ENCODE data around the gene C13orf42.
A peak's percentile ranks its signal among the peaks of the same experiment; 100 is the strongest.
"Not testable (repeated sequence)": the region's sequence is repeated elsewhere in the genome, so short reads cannot be mapped to it uniquely, and the experiment has no call there.

Gene C13orf42

DNA sequence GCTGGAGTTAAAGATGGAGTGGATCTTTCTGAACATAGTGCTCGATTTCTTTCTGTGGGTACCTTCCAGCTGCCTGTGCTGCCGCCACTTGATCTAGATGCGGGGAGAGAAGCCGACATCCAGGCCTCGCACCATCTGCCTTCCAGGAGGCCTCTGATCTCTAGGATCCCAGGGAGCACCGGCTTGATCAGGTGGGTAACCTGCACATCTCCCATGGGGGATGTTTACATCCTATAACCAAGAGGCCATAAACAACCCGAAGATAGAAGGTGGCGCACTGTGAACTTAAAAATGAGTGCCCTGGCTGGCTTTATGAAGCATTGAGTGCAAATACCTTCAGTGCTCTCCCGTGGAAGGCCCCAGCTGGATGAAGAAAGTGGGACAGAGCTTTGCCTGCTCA lies at the start of gene C13orf42:
Gene C13orf42, minus strand, starts transcription at position 101 of the 400 bp plus-strand sequence. Its CDS starts 65 bp downstream, at position 36.
- no peak for DNase-seq

DNA sequence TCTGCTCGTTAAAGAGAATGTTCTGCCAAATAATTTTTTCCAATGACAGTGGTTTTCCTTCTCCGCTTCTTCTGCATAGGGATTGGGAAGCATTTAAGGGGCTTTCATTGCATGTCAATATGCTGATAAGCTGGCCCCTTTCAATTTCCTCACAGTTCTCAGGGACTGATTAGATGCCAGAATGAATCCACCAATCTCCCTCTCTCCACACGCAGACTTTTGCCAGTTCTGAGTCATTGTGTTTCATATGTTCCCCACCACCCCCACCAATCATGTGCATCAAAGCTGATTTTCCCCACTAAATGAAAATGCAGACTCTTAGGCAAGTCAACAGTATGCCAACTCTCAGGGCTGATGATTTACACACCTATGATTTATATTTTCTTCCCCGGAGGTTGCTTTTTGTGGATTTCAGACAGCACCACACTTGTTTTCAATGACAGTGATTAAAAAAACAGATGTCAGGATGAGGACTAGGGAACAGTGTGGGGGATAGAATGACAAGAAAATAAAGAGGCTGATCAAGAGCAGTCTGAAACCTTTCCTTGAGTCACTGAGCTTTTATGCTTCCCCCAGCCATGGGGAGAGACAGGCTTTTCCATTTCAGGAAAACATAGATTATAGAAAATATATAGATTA lies 47.9 kb upstream of the C13orf42 start:
- DNase-seq, result no peak

DNA sequence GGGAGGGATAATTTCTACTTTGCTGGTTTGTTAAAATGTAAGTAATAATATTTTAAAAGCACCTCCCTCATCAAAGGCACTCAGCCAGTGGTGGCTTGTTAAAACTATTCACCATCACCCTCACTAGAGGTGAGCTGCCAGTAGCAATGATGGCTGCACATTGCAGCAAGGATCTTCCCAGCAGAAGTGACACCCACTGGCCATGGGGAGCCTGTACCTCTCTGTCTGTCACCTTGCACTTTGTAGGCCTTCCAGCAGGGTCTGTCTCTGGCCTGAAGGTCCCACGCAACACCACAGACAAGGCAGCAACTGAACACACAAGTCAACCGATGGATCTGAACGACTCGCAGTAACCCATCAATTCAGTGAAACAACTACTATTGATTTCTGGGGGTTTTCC lies 47.3 kb upstream of the C13orf42 start:
- DNase-seq, result no peak

DNA sequence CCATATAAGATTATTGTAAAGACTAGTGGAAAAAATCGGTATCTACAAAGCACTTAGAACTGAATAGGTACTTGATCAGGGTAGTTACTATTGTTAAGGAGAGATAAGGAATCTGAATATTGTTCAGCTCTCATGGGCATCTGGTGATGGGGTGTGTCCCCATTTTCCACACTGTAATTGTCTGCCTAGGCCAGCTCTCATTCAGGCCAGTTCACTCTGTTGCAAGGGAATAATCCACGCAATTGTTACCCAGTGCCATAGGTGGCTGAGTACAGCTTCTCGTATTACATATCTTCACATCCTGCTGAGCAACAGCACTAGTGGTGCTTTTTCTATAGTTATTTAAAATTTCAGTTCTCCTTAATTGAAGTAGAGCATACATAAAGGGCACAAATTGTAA lies 45.6 kb upstream of the C13orf42 start:
- no peak for DNase-seq

DNA sequence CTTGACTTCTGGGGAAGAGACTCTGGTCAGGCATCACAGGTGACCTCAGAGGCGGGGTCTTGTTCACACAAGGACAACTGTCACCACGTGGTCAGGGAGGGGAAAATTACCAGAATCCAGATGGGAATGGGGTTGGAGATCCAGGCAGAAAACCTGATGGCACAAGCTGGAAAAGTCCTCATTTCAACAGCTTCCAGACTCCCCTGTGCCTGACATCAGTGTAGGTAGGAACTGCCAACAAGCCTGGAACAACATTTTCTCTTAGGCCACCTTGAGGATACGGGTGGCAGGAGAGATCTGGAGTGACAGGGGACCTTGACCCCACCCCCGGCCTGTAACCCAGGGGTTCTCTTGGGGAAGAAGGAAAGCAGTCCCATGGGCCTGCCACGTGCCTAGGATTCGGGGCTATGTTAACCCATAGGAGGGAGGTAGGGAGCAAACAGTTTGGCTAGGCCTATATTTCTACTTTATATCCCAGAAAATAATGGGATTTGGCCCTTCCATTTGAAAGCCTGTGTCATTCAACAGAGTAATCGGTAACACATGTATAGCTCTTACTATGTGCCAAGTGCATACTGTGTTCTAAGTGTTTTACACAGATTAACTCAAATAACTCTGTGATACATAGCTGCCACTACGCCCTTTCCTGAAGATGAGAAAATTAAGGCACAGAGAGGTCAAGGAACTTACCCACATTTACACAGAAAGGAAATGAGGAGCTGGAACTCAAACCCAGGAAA lies 44.9 kb upstream of the C13orf42 start:
- DNase-seq, result no peak

DNA sequence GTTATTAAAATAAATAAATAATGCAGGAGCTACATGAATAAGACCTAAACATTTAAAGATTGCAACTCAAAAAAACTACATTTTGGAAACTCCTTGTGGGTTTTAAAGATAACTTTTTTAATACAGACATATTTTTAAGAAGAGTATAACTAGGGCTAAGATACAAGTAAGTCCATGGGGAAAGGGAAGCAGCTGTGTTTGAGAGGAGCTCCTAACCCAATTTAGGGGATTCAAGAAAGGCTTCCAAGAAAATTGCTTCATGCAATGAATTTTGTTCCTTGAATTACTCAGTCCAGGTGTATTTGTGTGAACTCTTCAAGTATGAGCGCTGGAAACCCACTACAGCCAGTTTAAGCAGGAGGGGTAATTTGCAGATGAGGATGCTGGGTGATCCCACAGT lies 44.1 kb upstream of the C13orf42 start:
- no peak for DNase-seq

DNA sequence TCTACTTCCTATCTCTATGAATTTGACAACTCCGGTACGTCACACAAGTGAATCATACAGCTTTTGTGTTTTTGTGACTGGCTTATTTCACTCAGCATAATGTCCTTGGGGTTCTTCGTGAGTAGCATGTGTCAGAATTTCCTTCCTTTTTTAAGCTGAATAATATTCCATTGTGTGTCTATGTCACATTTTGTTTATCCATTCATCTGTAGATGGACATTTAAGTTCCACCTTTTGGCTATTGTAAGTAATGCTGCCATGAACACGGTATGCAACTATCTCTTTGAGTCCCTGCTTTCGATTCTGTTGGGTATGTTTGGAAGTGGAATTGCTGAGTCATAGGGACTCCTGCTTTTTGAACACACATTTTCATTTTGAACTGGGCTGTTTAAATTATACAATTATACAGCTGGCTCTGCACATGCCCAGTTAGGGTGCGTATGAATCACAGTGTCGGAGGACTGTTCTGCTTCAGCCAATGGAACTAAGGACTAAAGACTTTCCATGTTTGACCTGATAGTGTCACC lies 43.0 kb upstream of the C13orf42 start:
- DNase-seq, result no peak

DNA sequence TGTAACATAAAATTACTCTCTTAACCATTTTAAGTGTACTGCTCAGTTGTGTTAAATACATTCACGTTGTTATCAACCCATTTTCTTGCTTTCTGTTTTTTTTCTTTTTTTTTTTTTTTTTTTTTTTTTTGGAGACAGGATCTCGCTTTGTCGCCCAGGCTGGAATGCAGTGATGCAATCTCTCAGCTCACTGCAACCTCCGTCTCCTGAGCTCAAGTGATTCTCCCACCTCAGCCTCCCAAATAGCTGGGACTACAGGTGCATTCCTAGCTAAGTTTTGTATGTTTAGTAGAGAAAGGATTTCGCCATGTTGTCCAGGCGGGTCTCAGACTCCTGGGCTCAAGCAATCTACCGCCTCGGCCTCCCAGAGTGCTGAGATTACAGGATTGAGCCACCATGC lies 42.5 kb upstream of the C13orf42 start:
- DNase-seq, result no peak

DNA sequence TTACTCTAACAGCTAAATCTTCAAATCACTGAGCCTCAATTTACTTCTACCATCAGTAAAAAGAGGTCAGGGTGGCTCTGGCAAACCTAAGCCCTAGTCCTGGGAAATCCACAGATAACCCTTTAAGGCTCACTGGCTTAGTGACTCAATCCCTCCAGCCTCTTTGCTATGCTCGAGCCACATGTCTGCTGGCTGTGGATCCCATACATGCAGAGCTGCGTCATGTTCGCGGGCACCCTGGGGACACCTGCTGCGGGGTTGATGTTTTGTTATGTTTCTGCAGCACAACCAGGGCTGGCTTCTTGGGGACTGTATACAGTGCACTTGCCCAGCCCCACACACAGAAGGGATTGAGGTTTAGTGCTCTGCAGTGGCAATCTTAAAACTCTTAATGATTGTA lies 41.6 kb upstream of the C13orf42 start:
- DNase-seq, result no peak

DNA sequence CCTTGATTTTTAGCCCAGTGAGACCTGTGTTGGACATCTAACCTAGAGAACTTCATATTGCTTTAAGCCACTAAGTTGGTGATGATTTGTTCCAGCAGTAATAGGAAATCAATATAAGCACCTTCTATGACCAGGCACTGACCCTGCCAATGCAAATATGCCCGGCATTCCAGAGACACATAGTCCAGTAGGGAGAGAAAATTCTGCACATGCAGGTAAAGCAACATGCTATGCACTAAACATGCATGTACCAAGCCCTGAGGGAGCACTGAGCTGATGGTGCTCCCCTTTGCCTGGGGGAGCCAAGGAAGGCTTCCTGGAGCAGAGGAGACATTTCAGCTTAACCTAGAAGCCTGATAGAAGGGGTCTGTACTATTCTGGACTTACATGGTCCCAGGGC lies 40.4 kb upstream of the C13orf42 start:
- no peak for DNase-seq

DNA sequence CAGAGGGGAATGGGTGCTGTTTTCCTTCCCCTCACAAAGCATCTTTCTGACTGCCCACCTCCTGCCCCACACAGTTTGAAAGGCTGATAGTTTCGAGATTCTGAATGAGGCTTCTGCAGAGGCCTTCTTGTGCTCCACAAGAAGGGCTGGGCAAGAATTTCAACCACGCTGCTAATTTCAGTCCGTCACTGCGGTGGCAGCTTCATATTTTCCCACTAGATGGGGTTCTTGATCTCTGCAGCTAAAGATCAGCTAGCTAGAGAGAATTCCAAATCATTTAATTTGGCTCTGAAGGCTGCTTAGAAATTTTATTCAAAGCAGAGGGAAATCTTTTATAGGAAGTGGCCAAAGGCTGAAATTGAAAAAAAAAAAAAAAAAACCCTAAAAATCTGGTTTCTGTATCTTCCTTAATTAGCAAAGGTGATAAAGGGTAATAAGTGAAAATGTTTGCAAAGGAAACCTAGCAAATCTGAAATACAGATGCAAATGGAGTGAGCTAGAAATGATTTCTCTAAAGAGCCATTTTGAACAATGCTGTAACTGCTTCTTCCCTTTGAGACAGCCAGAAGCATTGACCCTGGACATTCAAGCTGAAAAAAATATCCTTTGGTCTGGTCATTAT lies 38.0 kb upstream of the C13orf42 start:
- DNase-seq, result peak; percentile 42

DNA sequence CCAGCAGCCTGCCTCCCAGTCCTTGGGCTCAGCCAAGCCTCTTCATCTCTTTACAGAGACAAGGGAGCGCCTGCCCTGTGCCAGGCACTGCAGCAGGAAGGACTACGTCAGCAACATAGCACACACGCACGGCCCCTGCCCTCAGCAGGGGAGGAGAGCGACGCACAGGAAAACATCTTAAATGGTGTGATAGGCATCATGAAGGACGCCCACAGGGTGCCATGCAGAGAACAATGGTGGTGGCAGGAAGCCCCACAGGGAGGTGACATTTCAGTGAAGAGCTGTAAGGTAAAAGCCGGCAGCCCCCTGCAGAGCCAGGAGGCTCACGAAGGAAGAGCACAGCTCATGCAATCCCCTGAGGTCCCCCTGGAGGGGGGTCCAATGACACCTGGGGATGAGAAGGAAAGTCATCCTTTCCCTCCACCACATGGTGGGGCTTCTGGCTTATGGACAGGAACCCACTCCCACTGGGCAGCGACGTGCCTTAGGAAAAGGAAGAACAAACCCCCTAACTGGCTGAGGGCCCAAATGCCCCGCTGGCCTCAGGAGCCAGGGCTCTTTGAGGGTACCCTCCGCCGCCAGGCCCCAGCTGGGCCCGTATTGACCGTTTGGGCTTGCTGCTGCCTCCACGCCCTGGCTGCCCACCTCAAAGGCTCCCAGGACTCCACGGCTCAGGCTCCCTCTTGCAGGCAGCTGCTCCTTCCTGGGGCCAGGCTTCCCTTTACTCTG lies 37.3 kb upstream of the C13orf42 start:
- DNase-seq, result no peak

DNA sequence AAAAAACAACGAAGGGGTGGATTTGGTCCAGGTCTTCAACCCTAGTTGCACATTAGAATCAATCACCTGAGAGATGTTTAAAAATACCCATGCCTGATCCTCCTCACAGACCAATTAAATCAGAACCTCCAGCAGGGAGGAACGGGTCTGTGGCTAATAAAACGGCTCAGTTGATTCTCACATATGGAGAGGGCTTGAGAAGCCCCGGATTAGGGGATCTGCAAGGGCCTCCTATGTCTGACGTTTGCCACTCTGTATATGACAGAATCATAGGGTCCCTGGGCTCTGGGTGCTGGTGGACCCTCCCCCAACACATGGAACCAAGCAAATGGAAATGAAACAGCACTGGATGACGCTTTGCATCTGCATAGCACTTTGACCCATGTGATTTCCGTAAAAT lies 36.7 kb upstream of the C13orf42 start:
- DNase-seq, result no peak

DNA sequence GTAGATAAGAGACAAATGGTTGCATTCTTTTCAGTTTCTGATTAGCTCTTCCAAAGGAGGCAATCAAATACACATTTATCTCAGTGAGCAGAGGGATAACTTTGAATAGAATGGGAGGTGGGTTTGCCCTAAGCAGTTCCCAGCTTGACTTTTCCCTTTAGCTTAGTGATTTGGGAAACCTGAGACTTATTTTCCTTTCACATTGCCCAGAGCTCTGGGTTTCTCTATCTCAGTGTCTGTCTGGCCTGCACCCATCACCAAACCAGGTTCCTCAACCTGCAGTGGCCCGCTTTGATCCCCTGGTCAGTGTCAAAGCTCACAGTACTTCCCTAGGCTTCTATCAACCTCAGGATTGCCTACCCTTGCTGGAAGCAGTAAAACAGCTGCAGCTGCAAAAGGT lies 35.6 kb upstream of the C13orf42 start:
- DNase-seq, result no peak

DNA sequence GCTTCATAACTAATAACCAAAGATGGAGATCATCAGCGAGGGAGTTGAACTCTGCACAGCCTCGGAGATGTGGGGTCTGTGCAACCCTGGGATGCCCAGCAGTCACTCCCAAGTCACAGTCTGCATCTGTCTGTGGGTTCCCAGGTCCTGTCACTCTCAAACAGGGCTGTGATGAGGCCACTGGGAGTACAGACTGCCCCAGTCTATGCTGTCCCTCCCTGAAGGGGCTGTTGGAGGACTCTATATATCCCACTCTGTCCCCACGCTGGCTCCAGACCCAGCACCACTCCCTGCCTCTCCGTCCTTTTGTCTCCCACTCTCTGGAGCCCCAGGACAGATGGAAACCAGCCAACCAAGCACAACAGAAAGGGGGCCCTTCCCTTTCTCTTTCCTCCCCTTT lies 26.2 kb upstream of the C13orf42 start:
- DNase-seq, result no peak

DNA sequence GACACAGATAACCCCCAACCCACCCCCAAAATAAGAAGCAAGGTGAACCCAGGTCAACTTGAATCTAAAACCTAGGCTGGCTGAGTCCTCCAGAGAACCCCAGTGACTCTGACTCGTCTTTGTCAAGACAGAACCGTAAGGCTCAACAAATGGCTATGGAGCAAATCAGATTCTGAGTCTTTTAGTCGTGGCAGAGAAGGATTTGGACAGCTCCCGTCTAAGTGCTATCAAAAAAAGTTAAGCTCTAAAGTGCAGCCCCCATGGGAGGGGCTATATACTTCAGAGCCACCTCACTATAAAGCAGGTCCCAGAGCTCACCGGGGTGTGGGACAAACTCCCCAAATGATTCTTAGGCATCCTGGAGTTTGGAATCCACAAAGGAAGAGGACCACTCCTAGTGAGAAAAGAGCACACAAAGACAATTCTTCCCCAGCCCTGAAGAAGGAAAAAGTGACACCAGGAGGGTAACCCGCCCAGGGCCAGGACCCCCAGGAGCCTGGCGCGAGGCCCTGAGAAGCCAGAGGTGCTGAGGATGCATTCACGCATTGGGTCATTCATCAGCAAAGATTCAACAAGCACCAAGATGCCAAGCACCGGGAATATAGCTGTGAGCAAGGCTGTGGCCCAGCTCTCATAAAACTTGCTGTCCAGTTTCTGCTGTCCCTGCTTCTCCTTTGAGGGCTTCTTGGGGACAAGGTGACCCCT lies 25.4 kb upstream of the C13orf42 start:
- no peak for DNase-seq

DNA sequence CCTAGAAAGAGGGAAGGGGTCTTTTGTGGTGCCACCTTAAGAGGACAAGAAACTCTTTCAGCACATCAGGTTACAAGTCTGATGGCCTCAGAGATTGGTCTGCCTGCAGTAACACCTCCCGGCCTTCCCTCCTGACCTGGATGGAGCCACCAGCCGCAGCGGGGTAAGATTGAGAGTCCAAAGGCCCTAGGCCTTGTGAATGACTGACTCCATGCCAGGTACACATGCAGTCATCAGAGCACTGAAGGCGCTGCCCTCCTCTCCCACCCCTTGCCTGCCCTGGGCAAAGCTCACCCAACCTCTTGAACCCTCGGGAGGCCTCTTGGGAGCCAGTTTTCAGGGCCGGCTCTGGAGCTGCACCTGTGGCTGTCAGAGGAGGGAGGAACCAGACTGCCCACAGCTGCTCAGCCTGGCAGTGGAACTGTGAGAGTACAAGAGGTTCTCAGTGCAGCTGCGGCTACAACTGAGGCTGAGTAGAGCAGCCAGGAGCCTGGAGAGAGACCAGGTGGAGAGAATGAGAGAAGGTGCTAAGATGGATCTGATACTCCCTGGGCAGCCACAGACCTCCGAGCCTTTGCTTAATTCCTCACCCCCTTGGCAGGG lies 23.8 kb upstream of the C13orf42 start:
- no peak for DNase-seq

DNA sequence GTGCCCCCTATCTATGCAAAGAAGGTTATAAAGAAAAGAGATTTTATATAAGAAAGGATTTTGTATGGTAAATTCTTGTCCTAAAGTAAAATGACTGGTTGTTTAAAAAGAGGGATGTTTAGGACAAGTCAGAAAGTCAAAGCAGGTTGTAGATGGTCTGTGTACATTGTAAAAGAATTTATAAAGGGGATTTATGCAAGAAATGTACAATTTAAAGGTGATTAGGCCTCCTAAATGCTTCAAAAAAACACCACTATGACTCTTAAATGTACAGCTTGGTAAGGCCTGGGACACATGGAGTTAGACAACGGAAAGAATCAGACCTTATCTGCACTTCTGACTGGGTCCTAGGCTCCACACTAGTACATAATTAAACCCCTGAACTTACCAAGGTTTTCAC lies 19.3 kb upstream of the C13orf42 start:
- DNase-seq, result no peak

DNA sequence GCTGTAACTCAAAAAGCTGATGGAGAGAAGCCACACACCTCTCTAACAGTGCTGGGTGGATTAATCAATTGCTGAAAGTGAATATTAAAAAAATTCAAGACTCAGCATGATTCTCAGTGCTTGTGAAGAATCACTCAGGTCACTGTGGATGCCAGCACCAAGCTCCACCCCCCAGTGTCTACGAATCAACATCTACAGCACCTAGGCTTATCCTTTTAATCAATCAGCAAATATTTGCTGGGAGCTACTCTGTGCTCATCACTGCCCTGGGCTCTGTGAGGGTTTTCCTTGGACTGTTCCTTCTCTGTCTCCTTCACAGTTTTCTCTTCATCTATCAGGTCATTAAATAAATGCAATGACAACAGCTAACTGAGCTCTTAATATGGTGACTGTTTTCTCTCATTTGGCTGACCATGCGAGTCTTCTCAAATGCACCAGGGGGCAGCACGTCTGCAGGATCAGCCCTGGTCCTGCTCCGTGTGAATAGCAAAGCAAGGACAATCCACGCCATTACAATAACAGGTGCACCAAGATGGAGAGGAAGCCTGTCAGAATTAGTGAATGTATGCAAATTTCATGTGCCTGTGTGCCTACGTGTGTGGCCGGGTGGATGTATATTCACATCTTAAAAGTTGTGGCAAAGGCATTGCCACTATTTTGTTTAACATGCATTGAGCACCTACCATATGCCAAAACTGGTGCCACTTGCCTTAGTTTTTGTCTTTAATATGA lies 14.6 kb upstream of the C13orf42 start:
- peak; percentile 7 for DNase-seq

DNA sequence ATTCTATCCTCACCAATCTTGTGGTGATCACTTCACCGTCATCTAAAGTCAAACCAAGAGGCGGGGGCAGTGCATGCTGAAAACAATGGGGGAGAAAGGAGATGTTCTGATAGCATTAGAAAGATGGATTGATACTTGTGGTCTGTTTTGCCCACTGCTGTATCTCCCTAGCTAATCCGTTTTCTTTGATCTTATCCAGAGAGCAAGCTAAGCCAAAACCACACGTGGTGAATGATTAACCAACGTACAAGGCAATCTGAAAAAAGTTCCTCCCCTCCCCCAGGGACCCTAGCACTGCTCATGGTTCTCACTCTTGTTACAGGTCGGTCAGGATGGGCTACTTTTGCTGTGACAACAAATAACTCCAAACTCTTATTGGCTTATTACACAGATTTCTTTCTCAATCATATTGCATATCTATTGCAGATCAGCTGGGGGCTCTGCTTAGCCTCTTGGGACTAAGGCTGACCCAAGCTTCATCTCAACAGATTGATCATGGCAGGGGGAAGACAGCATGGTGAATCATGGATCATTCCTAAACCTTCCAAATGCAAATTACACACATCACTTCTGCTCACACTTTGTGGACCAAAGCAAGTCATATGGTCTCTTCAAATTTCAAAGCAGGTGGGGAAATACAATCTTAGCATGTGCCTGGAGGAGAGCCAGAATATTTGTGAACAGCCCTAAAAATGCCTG lies 11.9 kb upstream of the C13orf42 start:
- DNase-seq, result peak; percentile 26

DNA sequence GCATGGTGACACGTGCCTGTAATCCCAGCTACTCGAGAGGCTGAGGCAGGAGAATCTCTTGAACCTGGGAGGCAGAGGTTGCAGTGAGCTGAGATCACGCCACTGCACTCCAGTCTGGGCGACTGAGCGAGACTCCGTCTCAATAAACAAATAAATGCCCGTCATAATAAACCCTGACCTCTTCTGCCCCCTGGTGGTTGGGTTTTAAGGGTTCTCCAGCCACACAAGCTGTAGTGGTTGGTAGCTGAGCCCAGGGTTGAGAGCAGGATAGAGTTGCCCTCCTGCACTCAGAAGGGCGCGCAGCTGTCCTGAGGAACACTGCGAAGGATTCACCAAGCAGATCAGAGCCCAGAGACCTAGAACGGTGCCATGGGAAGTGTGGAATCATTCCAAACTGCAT lies 9.8 kb upstream of the C13orf42 start:
- not testable (repeated sequence) for DNase-seq
